ENCODE data around the gene TRPV4. TPM values are rescaled to one million over a fixed set of nuclear protein-coding genes. Genes with fewer than 3 reads are reported as not detected.

The TRPV4 gene
- total and polyA plus RNA-seq, 10 of the 15 experiments (the other 5 are each of a cell fraction or from before 2014, with no cell fraction given) = not detected

DNA sequence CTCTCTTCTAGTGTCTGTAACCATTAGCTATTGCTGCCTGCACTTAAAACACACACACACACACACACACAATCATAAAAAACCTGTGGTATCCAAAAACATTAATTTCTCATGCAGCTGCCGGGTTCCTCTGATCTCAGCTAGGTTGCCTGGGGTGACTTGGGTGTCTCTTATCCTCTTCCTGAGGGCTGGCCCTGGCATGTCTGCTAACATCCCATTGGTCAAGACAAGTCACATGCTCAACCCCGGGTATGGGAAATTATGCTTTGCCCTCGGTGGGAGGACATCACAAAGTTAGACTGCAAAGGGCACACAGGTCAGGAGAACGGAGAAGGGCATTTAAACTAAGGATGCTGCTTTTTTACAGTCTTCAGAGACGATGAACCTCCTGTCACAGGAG is 55.7 kb downstream of the TRPV4 start:
- Histone ChIP-seq H3K27ac (ENCODE audit: control insufficient read depth, insufficient read depth) (no peak overlapping the region), H4K20me1 (ENCODE audit: control insufficient read depth, insufficient read depth) (no peaks in the 10 kb centered on the region), H3K4me2 (ENCODE audit: control insufficient read depth, insufficient read depth) (no peak overlapping the region), H3K27me3 (replicated peaks in 1 of 2; ENCODE audit: control insufficient read depth in 2 of 2, insufficient read depth in 2 of 2, low read length in 1 of 2) (no peaks in the 10 kb centered on the region), H3K4me3 (no peak overlapping the region), H3K9me3 (replicated peaks; ENCODE audit: control insufficient read depth, insufficient read depth, low read length) (no peaks in the 10 kb centered on the region; the same call in 2 of the 3 replicates), H3K4me1 (ENCODE audit: control insufficient read depth, insufficient read depth, low read length) (no peaks in the 10 kb centered on the region), H3K79me2 (ENCODE audit: control insufficient read depth, insufficient read depth, low read length) (no peaks in the 10 kb centered on the region), H3K36me3 (ENCODE audit: control insufficient read depth in 2 of 2, insufficient read depth in 2 of 2, low read length in 1 of 2) (no peaks in the 10 kb centered on the region), H2AFZ (ENCODE audit: control insufficient read depth, low read depth, low read length) (peak overlapping the region; percentile 46), H3K9ac (ENCODE audit: control insufficient read depth, insufficient read depth, low read length) (no peak overlapping the region)
- in situ Hi-C loops (cut with MboI) = loop anchor here (5.0 kb wide), 3 partner anchors 185 to 345 kb away; no protein-coding TSS in a partner anchor
- FAIRE-seq (peak; percentile 49), DNase-seq (ENCODE audit: low read depth, low spot score) (peak; percentile 42), ATAC-seq (peak; percentile 93)
- ChIA-PET POLR2A (interaction anchor here (0.5 kb wide), 1 partner anchor 1218 kb away, joined by 5 read pairs; no protein-coding TSS in a partner anchor), RAD21 (ENCODE audit: unreplicated experiment) (interaction anchor here (0.5 to 1.6 kb wide), 2 partner anchors 68 to 387 kb away, joined by 4 to 5 read pairs; no protein-coding TSS in a partner anchor), SMC1A (ENCODE audit: uncharacterized antibody, unreplicated experiment) (interaction anchor here (1.0 to 3.3 kb wide), 5 partner anchors 68 to 345 kb away, joined by 4 to 14 read pairs (median 4); no protein-coding TSS in a partner anchor), CTCF (interaction anchor here (1.0 to 5.4 kb wide), 5 partner anchors 11 to 259 kb away, joined by 3 to 56 read pairs (median 11); no protein-coding TSS in a partner anchor)
- intact Hi-C loops (cut with micrococcal nuclease; ENCODE audit: unreplicated experiment) = no loop called here
- WGBS (ENCODE audit: insufficient coverage, insufficient replicate concordance, low lambda C conversion rate, missing lambda C conversion rate) = 15% methylated on average over 5 of the region's 5 CpGs
- BruUV-seq (replicated peaks) = no TSS peak
- TF ChIP-seq SUZ12 (IDR thresholded peaks at IDR 0.05; ENCODE audit: unreplicated experiment) (no peak), NR2F1 (conservative IDR thresholded peaks at IDR 0.05) (peak; percentile 39; the same call in 1 of the 2 replicates), SUPT20H (IDR thresholded peaks at IDR 0.05; ENCODE audit: borderline replicate concordance, control insufficient read depth, low read depth, low read length) (no peak), IKZF2 (IDR thresholded peaks at IDR 0.05) (no peak), MYB (IDR thresholded peaks at IDR 0.05; ENCODE audit: borderline replicate concordance, low read depth, low read length) (no peak), NFYB (IDR thresholded peaks at IDR 0.05; ENCODE audit: insufficient read depth, low read depth, low read length) (peak; percentile 64; the same call in 1 of the 2 replicates), RAD21 (IDR thresholded peaks at IDR 0.05; ENCODE audit: insufficient read depth, low read depth, low read length) (no peak)
- TF ChIP-seq, protein P1, sequence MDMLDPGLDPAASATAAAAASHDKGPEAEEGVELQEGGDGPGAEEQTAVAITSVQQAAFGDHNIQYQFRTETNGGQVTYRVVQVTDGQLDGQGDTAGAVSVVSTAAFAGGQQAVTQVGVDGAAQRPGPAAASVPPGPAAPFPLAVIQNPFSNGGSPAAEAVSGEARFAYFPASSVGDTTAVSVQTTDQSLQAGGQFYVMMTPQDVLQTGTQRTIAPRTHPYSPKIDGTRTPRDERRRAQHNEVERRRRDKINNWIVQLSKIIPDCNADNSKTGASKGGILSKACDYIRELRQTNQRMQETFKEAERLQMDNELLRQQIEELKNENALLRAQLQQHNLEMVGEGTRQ (IDR thresholded peaks at IDR 0.05; ENCODE audit: borderline replicate concordance, low read depth, low read length) = peak; percentile 5; the same call in 1 of the 2 replicates
- TF ChIP-seq, protein P2, sequence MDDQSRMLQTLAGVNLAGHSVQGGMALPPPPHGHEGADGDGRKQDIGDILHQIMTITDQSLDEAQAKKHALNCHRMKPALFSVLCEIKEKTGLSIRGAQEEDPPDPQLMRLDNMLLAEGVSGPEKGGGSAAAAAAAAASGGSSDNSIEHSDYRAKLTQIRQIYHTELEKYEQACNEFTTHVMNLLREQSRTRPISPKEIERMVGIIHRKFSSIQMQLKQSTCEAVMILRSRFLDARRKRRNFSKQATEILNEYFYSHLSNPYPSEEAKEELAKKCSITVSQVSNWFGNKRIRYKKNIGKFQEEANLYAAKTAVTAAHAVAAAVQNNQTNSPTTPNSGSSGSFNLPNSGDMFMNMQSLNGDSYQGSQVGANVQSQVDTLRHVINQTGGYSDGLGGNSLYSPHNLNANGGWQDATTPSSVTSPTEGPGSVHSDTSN (IDR thresholded peaks at IDR 0.05; ENCODE audit: insufficient replicate concordance, low read depth, low read length) = no peak
- TF ChIP-seq, protein P3, sequence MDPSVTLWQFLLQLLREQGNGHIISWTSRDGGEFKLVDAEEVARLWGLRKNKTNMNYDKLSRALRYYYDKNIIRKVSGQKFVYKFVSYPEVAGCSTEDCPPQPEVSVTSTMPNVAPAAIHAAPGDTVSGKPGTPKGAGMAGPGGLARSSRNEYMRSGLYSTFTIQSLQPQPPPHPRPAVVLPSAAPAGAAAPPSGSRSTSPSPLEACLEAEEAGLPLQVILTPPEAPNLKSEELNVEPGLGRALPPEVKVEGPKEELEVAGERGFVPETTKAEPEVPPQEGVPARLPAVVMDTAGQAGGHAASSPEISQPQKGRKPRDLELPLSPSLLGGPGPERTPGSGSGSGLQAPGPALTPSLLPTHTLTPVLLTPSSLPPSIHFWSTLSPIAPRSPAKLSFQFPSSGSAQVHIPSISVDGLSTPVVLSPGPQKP (IDR thresholded peaks at IDR 0.05; ENCODE audit: low read depth, low read length) = no peak
- TF ChIP-seq, protein P4, sequence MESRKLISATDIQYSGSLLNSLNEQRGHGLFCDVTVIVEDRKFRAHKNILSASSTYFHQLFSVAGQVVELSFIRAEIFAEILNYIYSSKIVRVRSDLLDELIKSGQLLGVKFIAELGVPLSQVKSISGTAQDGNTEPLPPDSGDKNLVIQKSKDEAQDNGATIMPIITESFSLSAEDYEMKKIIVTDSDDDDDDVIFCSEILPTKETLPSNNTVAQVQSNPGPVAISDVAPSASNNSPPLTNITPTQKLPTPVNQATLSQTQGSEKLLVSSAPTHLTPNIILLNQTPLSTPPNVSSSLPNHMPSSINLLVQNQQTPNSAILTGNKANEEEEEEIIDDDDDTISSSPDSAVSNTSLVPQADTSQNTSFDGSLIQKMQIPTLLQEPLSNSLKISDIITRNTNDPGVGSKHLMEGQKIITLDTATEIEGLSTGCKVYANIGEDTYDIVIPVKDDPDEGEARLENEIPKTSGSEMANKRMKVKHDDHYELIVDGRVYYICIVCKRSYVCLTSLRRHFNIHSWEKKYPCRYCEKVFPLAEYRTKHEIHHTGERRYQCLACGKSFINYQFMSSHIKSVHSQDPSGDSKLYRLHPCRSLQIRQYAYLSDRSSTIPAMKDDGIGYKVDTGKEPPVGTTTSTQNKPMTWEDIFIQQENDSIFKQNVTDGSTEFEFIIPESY (IDR thresholded peaks at IDR 0.05) = no peak
- TF ChIP-seq, protein P5, sequence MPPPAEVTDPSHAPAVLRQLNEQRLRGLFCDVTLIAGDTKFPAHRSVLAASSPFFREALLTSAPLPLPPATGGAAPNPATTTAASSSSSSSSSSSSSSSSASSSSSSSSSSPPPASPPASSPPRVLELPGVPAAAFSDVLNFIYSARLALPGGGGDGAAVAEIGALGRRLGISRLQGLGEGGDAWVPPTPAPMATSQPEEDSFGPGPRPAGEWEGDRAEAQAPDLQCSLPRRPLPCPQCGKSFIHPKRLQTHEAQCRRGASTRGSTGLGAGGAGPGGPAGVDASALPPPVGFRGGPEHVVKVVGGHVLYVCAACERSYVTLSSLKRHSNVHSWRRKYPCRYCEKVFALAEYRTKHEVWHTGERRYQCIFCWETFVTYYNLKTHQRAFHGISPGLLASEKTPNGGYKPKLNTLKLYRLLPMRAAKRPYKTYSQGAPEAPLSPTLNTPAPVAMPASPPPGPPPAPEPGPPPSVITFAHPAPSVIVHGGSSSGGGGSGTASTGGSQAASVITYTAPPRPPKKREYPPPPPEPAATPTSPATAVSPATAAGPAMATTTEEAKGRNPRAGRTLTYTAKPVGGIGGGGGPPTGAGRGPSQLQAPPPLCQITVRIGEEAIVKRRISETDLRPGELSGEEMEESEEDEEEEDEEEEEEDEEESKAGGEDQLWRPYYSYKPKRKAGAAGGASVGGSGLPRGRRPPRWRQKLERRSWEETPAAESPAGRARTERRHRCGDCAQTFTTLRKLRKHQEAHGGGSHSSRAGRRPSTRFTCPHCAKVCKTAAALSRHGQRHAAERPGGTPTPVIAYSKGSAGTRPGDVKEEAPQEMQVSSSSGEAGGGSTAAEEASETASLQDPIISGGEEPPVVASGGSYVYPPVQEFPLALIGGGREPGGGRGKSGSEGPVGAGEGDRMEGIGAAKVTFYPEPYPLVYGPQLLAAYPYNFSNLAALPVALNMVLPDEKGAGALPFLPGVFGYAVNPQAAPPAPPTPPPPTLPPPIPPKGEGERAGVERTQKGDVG (CRISPR knock-in tag; IDR thresholded peaks at IDR 0.05) = no peak
- TF ChIP-seq, protein P6, sequence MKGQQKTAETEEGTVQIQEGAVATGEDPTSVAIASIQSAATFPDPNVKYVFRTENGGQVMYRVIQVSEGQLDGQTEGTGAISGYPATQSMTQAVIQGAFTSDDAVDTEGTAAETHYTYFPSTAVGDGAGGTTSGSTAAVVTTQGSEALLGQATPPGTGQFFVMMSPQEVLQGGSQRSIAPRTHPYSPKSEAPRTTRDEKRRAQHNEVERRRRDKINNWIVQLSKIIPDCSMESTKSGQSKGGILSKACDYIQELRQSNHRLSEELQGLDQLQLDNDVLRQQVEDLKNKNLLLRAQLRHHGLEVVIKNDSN (IDR thresholded peaks at IDR 0.05; ENCODE audit: borderline replicate concordance, extremely low read length, insufficient read depth, low read depth, low read length) = peak; percentile 64

All from GM12878 (cell line).